Fibroblast of skin of left quadriceps (primary cell): ENCODE results near the gene ADCY1.

Experiments
- DNase-seq, 2 experiments: peaks; one replicate each; pipeline ENCODE4 v3.0.0-alpha.2; 2013; ENCODE audit warnings: low read depth in 2 of 2

The ADCY1 gene

GRCh38 chr7:45650404-45651394 is 76.5 kb downstream of the ADCY1 start:
- no peak for DNase-seq

- no peak for DNase-seq
These were observed 77.4 kb downstream of the ADCY1 start for GRCh38 chr7:45651540-45651939.

GRCh38 chr7:45652630-45653029 is 78.5 kb downstream of the ADCY1 start:
- no peak for DNase-seq

GRCh38 chr7:45653209-45653907 is 79.2 kb downstream of the ADCY1 start:
- DNase-seq = no peak

GRCh38 chr7:45654341-45654740 is 80.2 kb downstream of the ADCY1 start:
- DNase-seq = no peak

- no peak for DNase-seq
These were observed 81.4 kb downstream of the ADCY1 start for GRCh38 chr7:45655539-45655938.

- no peak for DNase-seq
These were observed 82.3 kb downstream of the ADCY1 start for GRCh38 chr7:45656431-45656830.

GRCh38 chr7:45657136-45657889 is 83.1 kb downstream of the ADCY1 start:
- DNase-seq = no peak

GRCh38 chr7:45657890-45658715 is 83.9 kb downstream of the ADCY1 start:
- no peak for DNase-seq

- DNase-seq = no peak
These were observed 84.7 kb downstream of the ADCY1 start for GRCh38 chr7:45658716-45659495.

GRCh38 chr7:45659496-45660139 is 85.5 kb downstream of the ADCY1 start:
- no peak for DNase-seq

GRCh38 chr7:45660201-45660900 is 86.2 kb downstream of the ADCY1 start:
- no peak for DNase-seq

GRCh38 chr7:45660901-45661211 is 86.7 kb downstream of the ADCY1 start:
- no peak for DNase-seq

- no peak for DNase-seq
These were observed 87.3 kb downstream of the ADCY1 start for GRCh38 chr7:45661302-45661995.

- DNase-seq = no peak
These were observed 87.8 kb downstream of the ADCY1 start for GRCh38 chr7:45662018-45662417.

GRCh38 chr7:45662540-45663166 is 88.5 kb downstream of the ADCY1 start:
- no peak for DNase-seq

- no peak for DNase-seq
These were observed 89.2 kb downstream of the ADCY1 start for GRCh38 chr7:45663167-45663921.
